Stimulated activated CD8-positive, alpha-beta memory T cell treated with anti-CD3 and anti-CD28 coated beads, Interleukin-4, amount 100 ng/mL, for 48 hours (primary cell): ENCODE measurements around the gene CNPPD1.

Experiments
- DNase-seq: peaks from one replicate; pipeline ENCODE4 v3.0.0-alpha.2; 2020

Gene CNPPD1

GRCh38 chr2:219158025-219158424 is 18.7 kb downstream of the CNPPD1 start:
- DNase-seq: no peak

GRCh38 chr2:219157396-219157795 is 19.3 kb downstream of the CNPPD1 start:
- no peak for DNase-seq

- DNase-seq: peak; percentile 35
These were observed 21.6 kb downstream of the CNPPD1 start for GRCh38 chr2:219155054-219155644.

DNA sequence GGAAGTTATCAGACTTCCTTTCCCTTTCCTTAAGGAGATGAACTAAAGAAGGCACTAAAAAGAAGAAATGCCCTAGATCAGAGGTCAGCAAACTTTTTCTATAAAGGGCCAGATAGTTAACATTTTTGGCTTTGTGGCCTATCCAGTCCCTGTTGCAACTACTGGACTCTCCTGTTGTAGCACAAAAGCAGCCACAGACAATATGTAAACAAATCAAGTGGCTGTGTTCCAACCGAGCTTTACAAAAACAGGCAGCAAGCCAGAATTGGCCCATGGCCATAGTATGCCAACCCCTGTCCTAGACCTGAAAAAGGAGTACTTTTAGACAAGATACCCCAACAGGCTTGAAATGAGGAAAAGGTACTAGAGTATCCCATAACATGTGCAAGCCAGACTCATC is 27.1 kb downstream of the CNPPD1 start:
- DNase-seq: no peak

- DNase-seq: no peak
These were observed 34.4 kb downstream of the CNPPD1 start for GRCh38 chr2:219142329-219142728.

DNA sequence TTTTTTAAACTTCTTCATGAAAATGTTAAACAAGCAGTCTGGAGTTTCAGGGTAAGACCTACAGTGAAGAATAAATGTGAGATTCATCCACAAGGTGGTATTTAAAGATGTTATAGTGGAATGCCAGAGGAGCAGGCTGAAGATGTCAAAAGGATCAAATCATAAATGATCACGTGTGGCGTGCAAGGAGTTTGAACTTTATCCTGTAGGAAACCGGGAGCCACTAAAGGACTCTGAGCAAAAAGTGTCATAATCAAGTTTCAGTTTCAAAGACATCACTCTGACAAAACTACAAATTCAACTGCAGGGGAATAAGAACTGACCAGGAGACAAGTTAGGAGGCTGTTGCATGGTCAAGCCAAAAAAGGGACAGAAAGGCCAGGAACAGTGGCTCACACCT is 36.0 kb downstream of the CNPPD1 start:
- DNase-seq: no peak

DNA sequence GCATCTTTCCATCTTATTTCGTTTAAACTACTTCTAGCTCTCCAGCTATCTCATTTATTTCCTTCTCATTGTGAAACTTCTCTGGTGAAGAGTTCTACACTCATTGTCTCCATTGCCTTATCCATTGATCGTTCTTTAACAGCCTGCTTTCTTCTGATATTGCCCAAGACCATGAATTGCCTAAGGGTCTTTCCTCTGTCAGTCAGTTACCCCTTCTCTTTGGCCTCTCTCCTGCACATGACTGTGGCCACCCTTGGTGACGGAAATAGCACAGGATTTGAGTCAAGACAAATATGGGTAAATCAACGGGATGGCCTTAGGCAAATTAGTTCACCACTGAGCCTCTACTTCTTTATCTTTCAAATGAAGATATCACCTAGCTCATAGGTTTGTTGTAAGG is 42.7 kb downstream of the CNPPD1 start:
- DNase-seq: no peak

- DNase-seq: no peak
These were observed 45.0 kb downstream of the CNPPD1 start for GRCh38 chr2:219131744-219132143.

- no peak for DNase-seq
These were observed 45.4 kb downstream of the CNPPD1 start for GRCh38 chr2:219131327-219131726.

DNA sequence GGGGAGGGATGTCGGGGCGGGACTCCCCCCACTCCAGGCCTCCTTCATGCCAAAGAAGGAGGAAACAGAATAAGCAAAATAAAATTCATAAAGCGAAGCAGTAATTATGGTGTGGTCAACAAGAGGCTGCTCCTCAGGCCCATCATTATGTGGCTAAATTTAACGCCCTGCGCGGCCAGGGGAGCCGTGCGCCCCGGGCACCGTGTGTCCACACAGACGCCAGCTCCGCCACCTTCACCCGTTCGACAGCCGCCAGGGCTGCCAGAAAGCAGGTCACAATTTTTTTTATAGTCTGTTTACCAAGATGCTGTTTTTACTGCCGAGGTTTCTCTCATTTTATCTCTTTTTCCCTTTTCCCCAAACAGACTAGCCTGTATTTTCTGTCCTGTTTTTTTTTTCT is 47.1 kb downstream of the CNPPD1 start:
- DNase-seq: no peak

DNA sequence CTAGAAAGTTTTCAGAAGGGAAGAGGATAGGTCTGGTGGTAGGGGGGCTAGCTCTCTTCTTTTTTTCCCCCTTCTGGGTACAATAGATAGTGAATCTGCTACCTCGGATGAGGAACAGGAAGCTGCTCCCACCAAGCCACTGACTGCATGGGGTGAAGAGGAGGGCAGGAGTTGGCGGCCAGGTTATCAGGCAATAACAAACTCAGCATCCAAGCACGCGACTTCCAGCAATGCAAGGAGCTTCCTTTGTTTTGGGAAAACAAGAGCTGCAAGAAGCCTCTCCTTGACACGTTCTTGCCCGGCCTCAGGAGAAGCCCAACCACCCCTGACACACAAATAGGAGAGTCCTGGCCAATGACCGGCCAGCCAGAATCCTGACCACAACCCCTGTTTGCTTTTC is 48.3 kb downstream of the CNPPD1 start:
- no peak for DNase-seq

DNA sequence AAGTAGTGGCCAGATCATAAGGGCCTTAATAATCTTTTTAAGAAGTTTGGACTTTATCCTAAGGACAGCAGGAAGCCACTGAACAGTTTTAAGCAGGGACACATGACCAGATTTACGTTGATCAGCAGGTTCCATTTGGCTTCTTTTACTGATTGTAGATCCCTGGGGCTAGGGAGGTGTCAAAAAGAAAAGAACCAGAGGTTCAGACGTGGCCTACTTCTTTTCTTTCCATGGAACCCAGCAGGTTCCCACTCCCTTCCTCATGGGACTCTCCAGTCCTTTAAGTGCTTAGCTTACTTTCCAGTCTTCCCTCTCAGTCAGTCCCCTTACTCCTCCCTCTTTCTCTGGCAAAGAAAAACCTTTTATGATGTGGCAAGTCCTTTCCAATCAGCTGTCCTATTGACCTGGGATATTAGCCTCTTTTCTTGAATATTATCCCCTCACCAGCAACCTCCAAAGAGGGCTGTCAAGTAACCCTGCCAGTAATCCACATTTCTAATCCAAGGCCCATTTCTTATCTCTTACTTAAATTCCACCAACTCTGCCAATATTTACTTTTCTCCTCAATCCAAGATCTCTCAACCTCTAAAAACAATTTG is 49.6 kb downstream of the CNPPD1 start:
- no peak for DNase-seq

GRCh38 chr2:219126555-219126954 is 50.2 kb downstream of the CNPPD1 start:
- DNase-seq: no peak

DNA sequence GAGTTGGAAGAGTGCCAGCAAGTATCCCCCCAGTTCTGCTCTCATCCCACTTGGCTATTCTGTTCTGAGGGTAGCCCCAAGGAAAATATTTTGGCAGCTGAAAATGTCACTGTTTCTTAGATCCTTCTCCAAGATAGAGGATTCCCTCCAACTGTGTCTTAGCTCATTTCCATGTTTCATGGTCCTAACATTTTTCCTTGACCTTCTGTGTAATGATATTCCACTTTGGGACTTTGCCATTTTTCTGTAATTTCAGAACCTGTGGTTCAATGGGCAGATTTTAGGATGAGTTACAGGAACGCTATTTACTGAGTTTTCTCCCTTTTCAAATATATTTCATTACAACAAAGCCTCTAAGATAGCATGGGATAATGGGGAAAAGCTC is 50.8 kb downstream of the CNPPD1 start:
- no peak for DNase-seq

- peak; percentile 40 for DNase-seq
These were observed 51.4 kb downstream of the CNPPD1 start for GRCh38 chr2:219125225-219125885.

DNA sequence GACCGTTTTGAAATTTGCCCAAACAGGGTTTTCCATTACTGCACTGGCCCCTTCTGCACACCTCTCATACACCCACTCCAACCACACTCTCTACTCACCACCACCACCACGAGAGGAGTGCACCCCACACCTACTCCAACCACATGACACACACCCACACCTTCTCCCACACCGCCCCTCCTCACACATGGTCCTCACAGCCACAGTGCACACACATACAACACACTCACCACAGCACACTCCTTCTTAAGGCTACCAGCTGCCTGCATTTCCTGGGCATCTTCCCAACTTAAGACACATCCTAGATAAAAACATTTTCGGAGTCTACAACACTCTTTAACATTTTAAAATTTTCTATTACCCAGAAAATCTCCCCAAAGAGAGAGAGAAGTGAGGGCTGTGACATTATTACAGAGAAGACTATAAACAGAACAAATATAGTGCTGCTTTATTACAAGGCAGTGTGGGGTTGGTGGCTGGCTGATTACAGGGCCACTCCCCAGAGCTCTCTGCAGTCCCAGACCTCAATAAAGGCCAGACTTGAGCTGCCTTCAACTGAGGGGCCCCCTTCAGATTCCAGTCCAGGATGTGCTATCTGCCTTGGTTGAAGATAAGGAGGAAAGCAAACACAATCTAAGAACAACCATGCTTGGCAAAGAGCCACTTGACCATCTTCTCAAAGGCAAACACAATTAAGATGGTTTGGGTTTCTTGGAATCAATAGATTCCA is 52.2 kb downstream of the CNPPD1 start:
- DNase-seq: peak; percentile 30

- DNase-seq: no peak
These were observed 53.2 kb downstream of the CNPPD1 start for GRCh38 chr2:219123356-219124135.

GRCh38 chr2:219122202-219122980 is 54.3 kb downstream of the CNPPD1 start:
- no peak for DNase-seq
